COLO829 (cell line): ENCODE results near the gene TSTD1.

Source experiments
- DNase-seq: peaks from one replicate; pipeline ENCODE4 v3.0.0; 2012; ENCODE audit warnings: low spot score

TSTD1 gene

DNA sequence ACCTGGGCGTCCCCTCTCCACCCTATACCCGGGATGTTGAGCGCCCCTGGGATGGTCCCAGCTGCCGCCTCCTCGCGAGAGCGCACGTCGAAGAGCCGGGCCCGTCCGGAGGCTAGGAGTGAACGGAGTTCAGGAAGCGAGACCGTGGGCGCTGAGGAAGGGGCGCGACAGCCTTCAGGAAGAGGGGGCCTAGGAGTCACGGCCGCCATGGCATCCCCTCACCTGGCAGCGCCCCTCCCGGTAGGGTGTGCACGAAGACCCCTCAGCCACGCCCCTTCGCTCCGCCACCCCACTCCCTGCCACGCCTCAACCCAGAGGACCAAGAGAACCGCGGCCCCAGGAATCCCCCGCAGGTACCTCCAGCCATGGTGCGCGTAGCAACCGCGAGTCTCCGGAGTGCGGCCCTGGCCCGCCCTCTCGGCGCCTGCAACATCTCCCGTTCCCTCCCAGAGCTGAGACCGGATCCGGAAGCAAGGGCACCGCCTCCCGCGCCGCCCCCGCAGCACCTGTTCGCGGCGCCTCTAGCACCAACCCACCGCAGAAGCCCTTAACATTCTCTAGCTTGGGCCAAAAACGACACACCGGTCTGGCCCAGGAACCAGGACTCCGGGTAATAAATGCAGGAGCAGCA is at the start of gene TSTD1:
TSTD1 (minus strand) TSS at position 442 of the 631 bp plus-strand sequence; CDS start at position 367, 75 bp downstream.
- DNase-seq, result no peak

DNA sequence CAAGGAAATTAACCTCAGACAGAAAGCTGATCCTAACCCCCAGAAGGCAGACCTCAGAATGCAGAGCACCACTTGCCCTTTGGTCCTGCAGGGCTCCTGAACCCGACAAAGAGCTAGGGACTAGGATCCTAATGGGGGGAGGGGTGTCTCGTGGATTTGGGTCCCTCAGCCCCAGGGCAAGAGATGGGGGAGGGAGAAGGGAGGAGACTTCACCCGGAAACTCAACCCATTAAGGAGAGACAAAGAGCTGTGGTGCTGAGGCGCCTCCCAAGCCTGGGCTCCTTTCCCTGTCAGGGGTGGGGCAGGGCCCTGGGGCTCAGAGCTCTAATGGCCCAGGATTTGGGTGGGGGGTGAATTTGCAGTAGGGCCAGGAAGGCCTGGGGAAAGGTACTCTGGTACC is 47.7 kb upstream of the TSTD1 start:
- DNase-seq, result no peak

DNA sequence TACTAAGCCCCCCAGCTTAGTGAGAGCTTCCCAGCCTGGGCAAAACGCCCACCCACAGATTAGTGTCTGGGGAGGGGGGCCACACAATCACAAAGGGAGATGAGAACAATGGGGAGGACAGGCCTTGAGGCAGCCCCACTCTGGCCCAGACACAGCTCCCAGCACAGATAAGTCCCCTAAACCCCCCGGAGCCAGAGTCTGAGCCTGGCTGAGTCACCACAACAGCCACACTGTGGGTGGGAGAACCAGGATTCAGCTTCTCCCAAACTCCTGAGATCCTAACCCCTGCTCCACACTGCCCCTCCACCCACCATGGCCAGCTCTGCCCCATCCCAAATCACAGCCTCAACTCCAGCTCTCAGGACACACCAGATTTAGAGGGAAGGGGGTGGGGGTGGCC is 46.4 kb upstream of the TSTD1 start:
- no peak for DNase-seq

- no peak for DNase-seq
Measured at GRCh38 chr1:161084597-161084988, 45.8 kb upstream of the TSTD1 start.

- no peak for DNase-seq
Measured at GRCh38 chr1:161083748-161084596, 45.2 kb upstream of the TSTD1 start.

DNA sequence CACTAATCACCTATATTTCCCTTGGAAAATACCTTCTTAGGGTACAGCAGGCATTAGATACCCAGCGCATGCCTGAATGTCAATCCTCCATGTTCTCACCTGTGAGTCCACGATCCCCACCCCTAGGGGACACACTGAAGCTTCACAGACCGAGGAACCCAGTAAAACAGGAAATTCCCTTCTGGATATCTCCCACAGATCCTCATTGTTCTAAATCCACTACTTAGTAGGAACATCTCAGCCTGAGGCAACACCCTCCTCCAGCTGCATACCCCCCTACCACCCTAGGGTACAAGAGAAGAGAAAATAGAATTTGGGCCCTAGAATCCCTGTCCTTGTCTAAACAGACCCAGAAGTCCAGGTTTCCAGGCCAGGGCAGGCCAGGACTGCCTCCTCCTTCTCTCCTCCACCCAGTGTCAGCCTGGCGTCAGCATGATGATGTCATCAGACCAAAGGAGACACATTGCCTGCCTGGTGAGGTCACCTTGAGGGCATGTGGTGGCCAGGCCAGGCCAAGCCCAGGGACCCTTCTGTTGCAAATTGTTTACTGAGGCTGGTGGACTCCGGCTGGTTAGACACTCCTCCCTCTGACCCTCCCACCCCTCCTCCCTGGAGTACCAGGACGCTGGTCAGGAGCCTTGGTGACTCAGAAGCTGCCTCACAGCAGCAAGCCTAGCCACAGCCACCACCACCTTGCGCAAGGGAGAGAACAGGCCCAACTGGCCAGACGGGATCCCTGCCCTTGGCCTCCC is 44.4 kb upstream of the TSTD1 start:
- peak; percentile 44 for DNase-seq

DNA sequence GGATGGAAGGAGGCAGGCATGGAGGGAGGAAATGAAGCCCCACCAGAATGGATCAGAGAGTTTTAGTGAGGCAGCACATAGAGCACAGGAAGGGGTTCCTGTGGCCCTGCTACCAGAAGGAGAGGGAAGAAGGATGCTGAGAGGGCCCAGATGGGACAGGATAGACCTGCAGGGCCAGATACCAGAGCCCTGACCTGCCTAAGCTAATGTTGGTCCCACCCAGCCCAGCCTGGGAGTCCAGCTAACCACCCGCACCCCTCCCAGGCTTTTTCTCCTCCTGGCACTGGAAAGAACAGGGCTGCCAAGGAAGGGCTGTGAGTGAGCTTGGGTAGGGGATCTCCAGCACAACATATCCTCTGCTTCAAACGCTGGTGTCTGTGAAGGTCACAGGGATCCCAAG is 43.7 kb upstream of the TSTD1 start:
- no peak for DNase-seq

DNA sequence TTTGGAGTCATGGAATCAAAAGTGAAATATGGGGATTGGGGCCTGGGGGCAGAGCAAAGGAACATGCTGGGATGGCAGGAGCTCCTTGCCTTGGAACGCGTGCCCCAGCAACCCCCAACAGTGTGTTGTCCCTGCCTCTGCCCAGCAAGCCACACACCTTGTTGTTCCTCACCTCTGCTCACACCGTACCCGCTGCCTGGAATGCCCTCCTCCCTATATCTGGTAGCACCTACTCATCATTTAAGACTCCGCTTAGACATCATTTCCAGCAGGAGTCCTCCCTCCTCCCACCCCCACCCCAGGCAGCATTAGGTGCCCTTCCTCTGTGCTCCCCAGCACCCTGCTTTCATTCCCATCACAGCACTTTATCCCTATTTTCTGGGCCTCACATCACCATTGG is 42.8 kb upstream of the TSTD1 start:
- no peak for DNase-seq

- peak; percentile 44 for DNase-seq
Measured at GRCh38 chr1:161080441-161081405, 42.0 kb upstream of the TSTD1 start.

DNA sequence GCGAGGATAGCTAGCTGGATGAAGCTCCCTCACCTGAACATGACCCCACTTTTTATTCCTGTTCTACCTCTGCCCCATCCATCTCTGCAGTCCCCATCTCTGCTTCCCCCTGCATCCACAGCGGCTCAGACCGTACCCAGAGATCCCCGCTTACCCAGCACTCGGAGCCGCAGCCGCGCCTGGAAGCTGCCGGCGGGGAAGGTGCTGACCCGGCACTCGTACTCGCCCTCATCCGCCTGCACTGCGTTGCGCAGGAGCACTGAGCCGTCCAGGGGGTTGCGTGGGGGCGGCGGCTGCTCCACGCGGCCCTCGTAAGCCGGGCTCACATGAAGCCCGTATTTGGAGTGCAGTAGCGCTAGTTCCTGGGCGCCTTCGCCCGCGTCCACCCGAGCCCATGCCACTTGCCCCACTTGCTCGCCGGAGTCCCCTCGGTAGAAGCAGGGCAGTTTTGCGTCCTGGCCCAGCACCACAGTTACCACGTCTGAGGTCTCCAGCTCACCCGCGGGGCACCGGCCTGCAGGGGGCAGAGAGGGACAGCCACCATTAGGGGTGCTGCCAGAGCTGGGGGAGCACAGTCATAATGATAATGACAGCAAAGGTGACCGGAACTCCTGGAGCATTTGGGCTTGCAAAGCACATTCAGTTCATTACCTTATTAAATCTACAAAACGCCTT is 40.8 kb upstream of the TSTD1 start:
- DNase-seq, result no peak

- DNase-seq, result no peak
Measured at GRCh38 chr1:161077426-161077825, 38.7 kb upstream of the TSTD1 start.

- DNase-seq, result no peak
Measured at GRCh38 chr1:161076410-161076809, 37.6 kb upstream of the TSTD1 start.

GRCh38 chr1:161074676-161075368 is 36.1 kb upstream of the TSTD1 start:
- DNase-seq, result no peak

- no peak for DNase-seq
Measured at GRCh38 chr1:161073474-161074121, 34.8 kb upstream of the TSTD1 start.

DNA sequence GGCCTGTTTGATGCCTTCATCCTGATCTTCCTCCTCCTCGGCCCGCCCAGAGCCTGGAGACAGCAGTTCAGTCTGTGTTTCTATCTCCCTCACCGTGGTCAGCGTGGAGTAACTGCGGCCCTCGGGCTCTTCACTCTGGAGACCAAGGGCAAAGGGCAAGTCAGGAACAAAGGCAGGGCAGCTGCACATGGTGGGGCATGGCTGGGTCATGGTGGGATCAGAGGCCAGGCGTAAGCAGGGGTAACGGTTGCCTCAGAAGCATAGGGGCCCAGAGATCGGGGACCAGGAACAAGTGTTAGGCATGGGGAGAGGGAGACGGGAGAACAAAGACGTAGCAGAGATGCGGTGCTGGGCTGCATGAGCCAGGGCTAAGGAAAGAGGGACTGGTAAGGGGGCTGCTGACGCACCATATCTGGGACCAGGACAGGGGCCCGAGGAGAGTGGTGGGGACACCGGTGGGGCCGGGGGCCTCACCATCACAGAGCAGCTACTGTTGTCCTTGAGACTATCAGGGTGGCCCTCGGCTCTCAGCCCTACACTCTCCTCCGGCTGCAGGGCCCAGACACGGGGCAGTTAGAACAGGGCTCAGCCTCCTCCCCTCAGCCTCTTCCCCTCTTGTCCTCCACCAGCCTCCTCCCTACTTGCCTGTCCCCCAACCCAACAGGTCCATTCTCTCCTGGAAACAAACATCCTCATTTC is 34.1 kb upstream of the TSTD1 start:
- DNase-seq, result no peak

DNA sequence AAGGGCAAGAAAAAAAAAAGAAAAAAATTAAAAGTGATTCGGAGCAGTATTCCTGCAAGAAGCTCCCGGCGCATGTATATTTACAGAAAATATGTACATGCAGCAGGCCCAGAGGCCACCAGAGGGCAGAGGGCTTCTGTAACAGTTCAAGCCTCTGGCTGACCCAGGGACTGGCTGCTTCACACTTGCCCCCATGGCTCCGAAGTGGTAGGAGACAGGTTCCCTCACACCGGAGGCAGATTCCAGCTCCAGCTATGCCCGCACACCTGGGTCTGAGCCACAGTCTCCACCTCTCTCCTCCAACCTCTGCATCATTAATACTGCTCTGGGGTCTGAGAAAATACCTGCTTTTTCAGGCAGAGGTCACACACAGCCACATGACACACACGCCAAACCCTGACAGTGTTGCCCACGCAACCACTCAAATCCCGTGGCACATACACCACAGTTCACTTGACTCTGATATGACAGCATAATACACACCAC is 33.2 kb upstream of the TSTD1 start:
- DNase-seq, result no peak

DNA sequence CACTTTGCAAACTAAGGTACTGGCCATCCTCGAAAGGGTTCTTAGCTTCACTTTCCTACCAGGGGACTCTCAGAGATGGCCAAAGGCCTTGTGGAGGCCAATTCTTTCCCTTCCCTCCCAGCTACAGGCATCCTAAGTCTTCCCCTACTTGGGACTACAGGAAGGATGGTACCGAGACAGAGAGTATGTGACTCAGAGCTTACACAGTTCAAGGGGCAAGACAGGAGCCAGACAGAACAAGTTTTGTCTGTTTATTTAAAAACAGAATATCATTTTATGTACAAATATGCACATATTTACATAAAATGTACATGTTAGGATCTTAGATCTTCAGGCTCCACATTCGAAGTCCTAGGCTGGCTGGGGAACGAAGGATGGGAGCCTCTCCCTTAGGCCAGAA is 32.0 kb upstream of the TSTD1 start:
- no peak for DNase-seq

GRCh38 chr1:161069731-161070270 is 31.0 kb upstream of the TSTD1 start, which contains the start of gene ARHGAP30:
Gene ARHGAP30 (minus strand): TSS chr1:161069891. CDS start chr1:161069624, 267 bp downstream.
- DNase-seq, result no peak

DNA sequence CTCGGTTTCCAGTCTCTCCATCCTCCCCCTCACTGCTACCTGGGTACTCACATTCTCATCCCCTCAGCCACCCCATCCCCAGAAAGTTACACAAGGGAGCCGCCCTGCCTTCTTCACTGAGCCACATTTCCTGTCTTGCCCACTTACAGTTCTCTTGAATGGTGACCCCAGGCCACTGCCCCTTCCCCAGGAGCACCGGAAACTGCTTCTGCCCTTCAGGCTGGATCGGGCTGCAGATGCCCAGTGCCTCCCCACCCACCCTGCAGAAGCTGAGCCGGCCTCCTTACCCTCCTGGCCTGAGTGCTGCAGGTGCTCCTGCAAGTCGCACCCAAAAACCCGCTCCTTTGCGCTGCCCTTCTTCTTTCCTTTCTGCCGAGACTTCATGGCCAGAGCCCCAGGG is 30.5 kb upstream of the TSTD1 start:
- DNase-seq, result no peak
